Measurements from ENCODE around the gene CSPG5. TPM values are rescaled to one million over a fixed set of nuclear protein-coding genes. Genes with fewer than 3 reads are reported as not detected.

Gene CSPG5
- total RNA-seq, 4 donors from 2014 or later, result 0.54 to 1.8 (median 0.68) TPM

GRCh38 chr3:47588587-47588986, 9.9 kb upstream of the CSPG5 start:
- Histone ChIP-seq H3K4me1 (no peaks in the 10 kb centered on the region), H3K36me3 (peaks cover 30 to 36% of the 10 kb centered on the region in 2 donors), H3K4me3 (replicated peaks in 1 of 3) (no peak overlapping the region), H3K27ac (no peak overlapping the region), H3K27me3 (no peaks in the 10 kb centered on the region), H3K9me3 (no peaks in the 10 kb centered on the region)
- WGBS, 2 donors, result 97 to 99% methylated on average over 4 of the region's 4 CpGs
- no peak for DNase-seq
- TF ChIP-seq POLR2A (IDR thresholded peaks at IDR 0.05) (no peak), CTCF (IDR thresholded peaks at IDR 0.05) (no peak)
- intact Hi-C loops (cut with DNase I), result no loop called here

GRCh38 chr3:47588053-47588452, 9.4 kb upstream of the CSPG5 start:
- TF ChIP-seq CTCF (IDR thresholded peaks at IDR 0.05) (no peak), POLR2A (IDR thresholded peaks at IDR 0.05) (no peak)
- no peaks in the 10 kb centered on the region for H3K27me3 ChIP-seq
- DNase-seq, result no peak
- H3K4me1 ChIP-seq, result no peaks in the 10 kb centered on the region
- intact Hi-C loops (cut with DNase I), result no loop called here
- H3K27ac ChIP-seq, result no peak overlapping the region
- 92 to 96% methylated on average over 7 of the region's 7 CpGs for WGBS, 2 donors
- H3K9me3 ChIP-seq, result no peaks in the 10 kb centered on the region
- H3K4me3 ChIP-seq (replicated peaks in 1 of 3), result no peak overlapping the region
- peaks cover 30 to 36% of the 10 kb centered on the region in 2 donors for H3K36me3 ChIP-seq

- Histone ChIP-seq H3K4me1 (no peaks in the 10 kb centered on the region), H3K9me3 (no peaks in the 10 kb centered on the region), H3K36me3 (peaks cover 30 to 36% of the 10 kb centered on the region in 2 donors), H3K27me3 (no peaks in the 10 kb centered on the region), H3K4me3 (replicated peaks in 1 of 3) (no peak overlapping the region), H3K27ac (no peak overlapping the region)
- 85 to 94% methylated on average over 6 of the region's 6 CpGs for WGBS, 2 donors
- intact Hi-C loops (cut with DNase I), result no loop called here
- no peak for DNase-seq
- TF ChIP-seq CTCF (IDR thresholded peaks at IDR 0.05) (no peak), POLR2A (IDR thresholded peaks at IDR 0.05) (no peak)
Observed at GRCh38 chr3:47586746-47587145, 8.1 kb upstream of the CSPG5 start.

- Histone ChIP-seq H3K9me3 (no peaks in the 10 kb centered on the region), H3K27ac (no peak overlapping the region), H3K4me3 (replicated peaks in 1 of 3) (no peak overlapping the region), H3K4me1 (peaks cover 0 to 7% of the 10 kb centered on the region in 2 donors), H3K27me3 (no peaks in the 10 kb centered on the region), H3K36me3 (peaks cover 13 to 17% of the 10 kb centered on the region in 2 donors)
- intact Hi-C loops (cut with DNase I), result no loop called here
- 58 to 90% methylated on average over 3 of the region's 3 CpGs for WGBS, 2 donors
- TF ChIP-seq CTCF (IDR thresholded peaks at IDR 0.05) (no peak), POLR2A (IDR thresholded peaks at IDR 0.05) (no peak)
- no peak for DNase-seq
Observed at GRCh38 chr3:47583320-47584075, 4.8 kb upstream of the CSPG5 start.

- H3K4me1 ChIP-seq, result peaks cover 7 to 15% of the 10 kb centered on the region in 2 donors
- no peak overlapping the region for H3K27ac ChIP-seq
- no peak overlapping the region for H3K4me3 ChIP-seq (replicated peaks in 1 of 3)
- intact Hi-C loops (cut with DNase I), result no loop called here
- H3K9me3 ChIP-seq, result no peaks in the 10 kb centered on the region
- H3K36me3 ChIP-seq, result peaks cover 0 to 3% of the 10 kb centered on the region in 2 donors
- no peak for TF ChIP-seq POLR2A (IDR thresholded peaks at IDR 0.05)
- no peak for TF ChIP-seq CTCF (IDR thresholded peaks at IDR 0.05)
- 79 to 92% methylated on average over 4 of the region's 4 CpGs for WGBS, 2 donors
- H3K27me3 ChIP-seq, result no peaks in the 10 kb centered on the region
- no peak for DNase-seq
Observed at GRCh38 chr3:47581835-47582234, 3.2 kb upstream of the CSPG5 start.
